CMK (cell line): ENCODE data around the gene GDF7.

Source experiments
- DNase-seq: peaks from one replicate; pipeline ENCODE4 v3.0.0-alpha.2; 2010; ENCODE audit warnings: low read depth

Gene GDF7

DNA sequence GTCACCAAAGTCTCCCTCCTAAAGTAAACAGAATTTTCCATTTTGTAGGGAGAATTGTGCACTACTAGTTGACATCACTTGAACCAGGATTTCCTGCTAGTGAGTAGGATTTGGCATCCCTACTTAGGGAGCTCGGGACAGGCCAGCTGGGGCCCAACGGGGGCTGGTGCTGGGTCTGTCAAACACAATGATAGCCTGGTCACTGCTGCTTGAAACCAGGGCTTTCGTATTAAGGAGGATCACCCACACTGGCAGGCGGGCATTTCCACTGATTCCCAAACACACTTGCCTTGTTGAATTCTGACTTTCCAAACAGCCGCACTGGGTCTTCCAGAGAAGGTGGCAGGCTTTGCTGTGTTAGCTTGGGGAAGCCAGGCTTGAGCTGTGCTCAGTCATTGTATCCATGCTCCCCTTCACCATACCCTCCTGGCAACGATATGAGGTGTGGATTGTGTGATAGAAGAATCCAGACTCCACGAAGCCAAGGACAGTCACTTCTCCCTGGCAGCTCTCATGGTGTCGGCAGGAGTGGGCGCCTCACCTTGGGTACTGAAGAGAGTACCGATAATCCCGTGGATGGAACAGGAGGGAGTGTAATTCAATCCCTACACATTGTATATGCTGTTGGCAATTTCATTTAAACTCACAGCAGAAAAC, 7.5 kb downstream of the GDF7 start:
- no peak for DNase-seq

GRCh38 chr2:20674974-20675679, 8.2 kb downstream of the GDF7 start:
- no peak for DNase-seq

DNA sequence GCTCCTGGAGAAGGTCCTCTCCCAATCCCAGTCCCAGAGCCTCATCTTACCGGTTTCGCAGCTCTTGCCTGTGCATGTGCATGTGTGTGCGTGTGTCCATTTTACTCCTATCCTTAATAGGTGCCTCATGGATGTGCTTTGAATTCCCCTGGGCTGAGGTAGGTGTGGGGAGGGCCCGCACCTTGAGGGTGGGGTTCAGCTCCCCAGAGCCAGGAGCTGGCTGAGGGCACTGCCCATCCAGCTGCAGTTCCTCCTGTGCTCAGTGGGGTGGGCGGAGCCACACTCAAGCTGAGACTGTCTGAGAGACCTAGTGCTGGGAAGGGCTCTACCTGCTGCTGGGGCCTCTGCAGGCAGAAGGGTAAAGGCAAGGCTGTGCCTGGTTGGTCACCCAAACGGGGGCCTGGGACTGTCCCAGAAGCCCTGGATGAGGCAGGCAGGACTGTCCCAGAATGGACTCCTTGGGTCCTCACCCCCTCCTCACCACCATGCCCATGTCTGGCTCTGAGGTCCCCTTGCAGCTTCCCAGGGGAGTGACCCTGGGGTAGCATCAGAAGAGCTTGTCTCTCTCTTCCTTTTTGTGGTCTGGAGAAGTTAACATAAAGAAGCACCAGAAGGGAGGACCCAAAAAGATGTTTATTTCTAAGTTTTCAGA, 8.9 kb downstream of the GDF7 start:
- no peak for DNase-seq

DNA sequence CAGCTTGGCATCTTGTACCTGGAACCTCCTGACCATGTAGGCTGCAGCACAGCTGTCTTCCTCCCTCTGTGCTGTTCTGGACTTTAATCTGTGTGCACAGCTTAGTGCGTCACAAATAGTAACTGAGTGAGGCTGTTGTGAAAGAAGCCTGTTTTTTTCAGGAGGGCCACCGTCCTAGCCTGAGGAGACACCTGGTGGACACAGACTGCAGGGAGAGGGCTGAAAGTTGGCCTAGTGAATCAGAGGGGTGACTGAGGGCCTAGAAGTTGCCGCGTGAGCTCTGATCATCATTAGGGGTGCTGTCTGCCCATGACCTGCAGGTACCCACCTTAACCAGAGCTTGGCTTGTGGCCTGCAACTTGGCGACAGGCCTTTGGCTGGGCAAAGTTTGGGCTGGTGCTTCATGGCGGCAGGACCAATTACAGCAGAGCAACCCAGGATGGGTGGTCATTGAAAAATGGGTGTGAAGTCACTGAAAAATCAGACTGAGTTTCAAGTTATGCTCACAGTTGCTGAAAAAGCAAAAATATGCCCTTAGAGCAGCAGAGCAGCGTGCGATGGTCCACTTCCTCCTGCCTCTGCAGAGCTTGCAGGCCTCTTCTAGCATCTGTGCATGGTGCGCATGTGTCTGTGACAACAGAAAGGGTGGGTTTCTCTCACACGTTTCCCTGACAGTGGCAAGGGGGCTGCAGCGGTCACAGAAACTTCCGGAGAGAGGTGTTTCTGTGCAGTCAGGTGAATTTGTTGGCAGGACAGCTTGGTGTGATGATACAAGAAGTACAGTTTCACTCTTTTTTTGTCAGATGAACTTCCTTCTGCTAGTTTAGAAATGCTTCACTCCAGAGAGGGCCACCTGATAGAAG, 9.6 kb downstream of the GDF7 start:
- no peak for DNase-seq

DNA sequence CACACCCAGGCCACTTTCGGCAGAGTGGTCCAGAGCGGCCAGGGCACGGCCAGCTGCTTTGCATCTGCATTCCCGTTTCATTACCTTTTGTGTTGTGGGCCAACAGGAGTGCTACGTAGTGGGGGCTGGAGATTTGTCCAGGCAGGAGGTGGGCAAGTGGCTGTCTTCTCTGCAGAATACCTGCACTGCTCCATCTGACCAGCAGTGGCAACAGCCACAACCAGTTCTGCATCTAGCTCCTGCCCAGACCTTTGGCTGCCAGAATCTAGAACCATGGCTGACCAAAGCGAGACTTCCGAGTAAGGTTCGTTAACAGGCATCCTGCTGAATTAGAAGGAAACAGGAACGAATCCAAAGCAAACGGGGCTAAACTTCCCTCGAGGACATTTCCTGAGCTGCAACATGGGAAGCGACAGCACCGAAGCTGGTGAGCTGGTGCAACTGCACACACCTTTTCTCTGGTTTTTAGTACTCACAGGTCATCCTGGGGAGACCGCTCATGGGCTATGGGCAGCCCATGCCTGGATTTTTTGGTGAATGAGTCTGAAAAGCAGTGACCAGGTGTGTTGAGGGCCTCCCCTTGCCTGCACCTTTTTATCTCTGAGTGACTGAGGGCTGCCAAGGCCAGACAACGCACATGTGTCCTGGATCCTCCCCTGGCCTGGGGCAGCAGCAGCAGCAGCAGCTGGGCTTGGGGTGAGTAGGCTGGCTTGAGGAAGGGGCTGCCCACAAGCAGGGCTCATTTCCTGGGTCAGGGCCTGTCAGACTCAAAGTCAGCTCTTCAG, 10.5 kb downstream of the GDF7 start:
- no peak for DNase-seq

- DNase-seq = no peak
Measured at GRCh38 chr2:20678086-20678395, 11.1 kb downstream of the GDF7 start.

GRCh38 chr2:20678780-20679179, 11.8 kb downstream of the GDF7 start:
- DNase-seq = no peak

DNA sequence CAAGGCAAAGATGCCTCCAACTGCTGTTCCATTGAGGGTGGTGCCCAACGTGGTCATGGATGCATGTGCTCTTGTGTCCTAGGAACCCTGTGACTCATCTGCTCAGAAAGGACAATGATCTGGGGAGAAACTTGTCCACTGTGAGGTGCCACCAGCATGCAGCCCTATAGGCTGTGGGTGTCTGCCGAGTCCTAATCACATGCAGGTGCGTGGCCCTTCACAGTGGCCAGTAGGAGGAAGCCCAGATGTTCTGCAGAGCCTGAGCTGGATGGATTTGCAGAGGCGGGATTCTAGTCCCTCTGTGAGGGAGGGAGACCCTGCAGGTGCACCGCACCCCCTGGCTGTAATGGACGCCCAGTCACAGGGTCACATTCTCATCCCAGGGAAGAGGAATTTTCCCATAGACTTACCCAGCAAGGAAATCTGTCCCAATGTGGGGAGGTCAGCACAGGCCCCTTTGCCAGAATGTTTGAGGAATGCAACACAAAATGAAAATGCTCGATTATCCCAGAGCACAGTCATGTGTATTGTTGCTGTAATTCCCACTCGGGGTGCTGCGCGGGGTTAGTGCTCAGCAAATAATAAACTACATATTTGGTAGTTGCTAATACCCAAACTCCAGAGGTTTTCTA, 13.9 kb downstream of the GDF7 start:
- DNase-seq = no peak

GRCh38 chr2:20682167-20682920, 15.4 kb downstream of the GDF7 start:
- DNase-seq = no peak

GRCh38 chr2:20684581-20685063, 17.7 kb downstream of the GDF7 start:
- DNase-seq = no peak

- DNase-seq = no peak
Measured at GRCh38 chr2:20687260-20687832, 20.4 kb downstream of the GDF7 start.

DNA sequence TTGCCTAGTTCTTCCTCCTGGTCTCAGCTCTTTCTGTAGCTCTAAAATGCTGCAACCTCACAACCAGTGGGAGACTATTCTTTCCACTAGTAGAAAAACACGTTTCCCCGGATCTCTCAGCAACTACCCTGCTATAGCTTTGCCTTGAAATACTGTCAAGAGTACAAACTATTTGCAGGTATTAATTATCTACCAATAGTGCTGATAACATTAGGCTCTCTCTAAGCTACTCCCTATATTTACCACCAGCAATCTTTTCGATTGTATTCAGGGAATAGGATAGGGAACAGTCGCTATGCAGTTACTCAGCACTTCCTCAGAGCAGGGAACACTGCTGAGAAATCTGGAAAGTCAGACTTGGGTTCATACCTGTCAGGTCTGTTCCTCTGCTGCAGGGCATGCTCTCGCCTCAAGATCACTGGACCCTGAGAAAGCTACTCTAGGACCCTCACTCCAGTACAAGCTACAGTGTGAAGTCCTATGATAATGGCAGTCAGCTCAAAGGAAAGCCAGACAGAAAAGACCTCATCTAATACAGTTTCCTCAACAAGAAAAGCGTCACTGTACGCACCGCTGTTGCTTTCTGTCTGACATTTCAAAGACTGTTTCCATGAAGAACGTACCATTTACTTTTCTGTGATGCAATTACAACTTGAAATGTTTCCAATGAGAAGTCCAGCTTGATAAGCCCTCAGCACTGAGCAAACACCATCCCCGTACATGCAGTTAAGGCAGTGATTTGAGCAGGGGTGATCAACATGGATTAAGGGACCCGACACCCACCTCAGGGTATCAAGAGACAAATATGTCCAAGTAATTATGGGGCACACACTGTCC, 22.7 kb downstream of the GDF7 start:
- no peak for DNase-seq

DNA sequence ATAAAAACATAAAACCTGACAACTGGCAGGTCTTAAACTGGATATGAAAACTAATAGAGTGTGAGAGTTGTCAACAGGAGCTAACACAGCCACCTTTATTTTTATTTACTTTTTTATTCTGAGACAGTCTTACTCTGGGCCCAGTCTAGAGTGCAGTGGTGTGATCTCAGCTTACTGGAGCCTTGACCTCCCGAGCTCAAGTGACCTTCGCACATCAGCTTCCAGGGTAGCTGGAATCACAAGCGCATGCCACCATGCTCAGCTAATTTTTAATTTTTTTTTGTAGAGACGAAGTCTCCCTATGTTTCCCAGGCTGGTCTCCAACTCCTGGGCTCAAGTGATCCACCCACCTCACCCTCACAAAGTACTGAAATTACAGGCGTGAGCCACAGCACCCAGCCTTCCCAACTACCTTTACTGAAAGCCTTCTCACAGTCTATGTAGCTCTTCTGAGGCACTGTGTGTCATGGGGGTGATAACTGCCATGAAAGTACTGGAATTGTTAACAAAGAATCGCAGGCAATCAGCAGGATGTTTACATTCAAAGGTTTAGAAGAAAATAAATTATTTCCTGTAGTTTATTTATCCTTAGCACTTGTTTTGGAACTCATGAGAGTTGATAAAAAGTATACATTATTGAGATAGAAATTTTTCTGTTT, 24.3 kb downstream of the GDF7 start:
- DNase-seq = no peak

- DNase-seq = no peak
Measured at GRCh38 chr2:20692081-20692480, 25.1 kb downstream of the GDF7 start.

DNA sequence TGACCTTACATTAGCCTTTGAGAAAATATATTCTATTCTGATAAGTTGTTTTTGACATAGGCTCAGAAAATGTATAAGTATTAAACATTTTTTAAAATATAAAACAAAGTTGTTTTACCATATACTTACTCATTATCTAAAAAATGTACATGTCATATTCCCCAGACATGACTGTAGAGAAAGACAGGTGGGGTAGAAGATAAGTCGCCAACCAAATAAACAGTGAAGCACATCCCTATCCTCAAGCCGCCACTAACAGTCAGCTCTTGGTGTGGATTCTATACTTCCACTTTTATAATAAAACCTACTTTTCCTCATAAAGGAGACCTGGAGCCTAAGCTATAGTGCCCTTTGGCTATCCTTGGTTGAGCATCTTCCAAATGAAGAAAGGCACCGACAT, 26.4 kb downstream of the GDF7 start:
- no peak for DNase-seq

DNA sequence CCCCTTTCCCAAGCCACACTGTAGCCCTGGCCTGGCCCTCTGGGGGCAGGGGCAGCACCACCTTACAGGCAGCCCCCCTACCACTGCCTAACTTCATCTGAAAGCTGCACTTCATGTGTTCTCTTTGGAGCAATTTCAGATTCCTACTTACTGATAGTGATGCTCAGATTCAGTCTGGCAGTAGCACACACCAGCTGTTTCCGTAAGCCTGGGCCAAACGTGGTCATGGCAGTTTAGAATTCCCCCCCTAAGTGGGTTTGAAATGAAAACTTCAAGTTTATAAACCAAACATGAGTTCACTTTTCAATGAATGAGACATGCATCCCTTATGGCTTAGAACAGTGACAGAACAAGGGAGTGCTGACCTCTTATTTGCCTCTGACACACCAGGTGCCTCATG, 29.4 kb downstream of the GDF7 start:
- no peak for DNase-seq

DNA sequence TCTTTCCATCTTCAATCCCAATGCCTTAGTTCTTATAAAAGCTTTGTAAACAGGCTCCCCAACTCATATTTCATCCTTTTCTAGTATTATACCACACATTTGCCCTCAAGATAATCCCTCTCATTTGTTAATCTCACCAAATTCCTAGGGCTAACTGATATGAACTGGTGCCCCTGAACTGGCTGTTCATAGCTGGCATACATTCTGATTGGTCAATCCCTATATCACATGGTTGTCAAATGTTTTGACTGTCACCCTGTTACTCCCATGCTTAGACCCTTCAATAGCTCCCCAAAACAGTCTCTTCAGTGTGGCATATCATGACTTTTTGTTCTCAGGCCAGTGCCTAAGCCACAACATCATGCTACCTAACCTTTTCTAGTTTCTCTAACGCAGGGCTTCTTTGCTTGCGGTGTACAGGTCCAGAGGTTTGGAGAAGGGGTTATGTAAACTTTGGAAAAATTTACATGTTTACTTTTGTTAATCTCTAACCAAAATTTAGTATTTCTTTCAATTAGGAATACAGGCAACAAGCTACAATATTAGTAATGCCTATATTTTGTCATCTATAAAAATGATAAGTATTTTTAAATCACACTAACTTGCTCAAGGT, 30.5 kb downstream of the GDF7 start:
- no peak for DNase-seq

DNA sequence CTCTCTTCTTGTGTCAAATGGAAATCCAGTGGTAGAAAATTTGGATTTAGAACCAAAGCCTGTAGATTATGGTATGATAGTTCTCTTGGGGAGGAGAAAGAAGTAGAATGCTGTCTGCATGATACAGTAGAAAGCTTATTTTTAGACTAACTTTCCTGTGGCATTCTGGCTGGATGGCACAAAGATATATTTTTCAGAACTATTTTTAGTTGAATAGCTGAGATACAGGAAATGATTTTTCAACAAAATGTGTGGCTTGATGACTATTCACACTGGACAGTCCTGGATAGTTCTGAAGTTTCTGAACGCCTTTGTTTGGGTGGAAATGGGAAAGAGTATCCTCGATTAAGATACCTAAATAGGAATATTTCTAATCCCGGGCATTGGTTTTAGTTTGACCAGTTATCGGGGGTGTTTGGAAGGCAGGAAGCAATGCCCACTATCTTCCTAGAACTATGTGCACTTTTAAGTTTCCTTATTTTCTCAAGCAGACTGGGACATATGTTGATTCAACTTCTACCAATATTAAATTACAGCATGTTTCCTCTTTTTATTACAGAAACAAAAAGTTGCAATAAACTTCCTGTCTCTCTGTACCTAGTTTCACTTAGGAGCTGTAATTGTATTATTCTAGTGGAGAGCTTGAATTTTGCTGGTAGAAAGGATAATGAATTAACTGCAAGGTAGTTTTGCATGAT, 32.1 kb downstream of the GDF7 start:
- DNase-seq = no peak
